Loucy (cell line): ENCODE measurements around the gene DAP.

Source experiments
- H2AFZ ChIP-seq: fragments of 200-600 bp; sonication (generic); 2 replicates; pipeline ENCODE4 v1.6.0; 2016; ENCODE audit warnings: antibody characterized with exemption, mild to moderate bottlenecking, low read length, moderate library complexity
- H3F3A ChIP-seq: fragments of 200-600 bp; 2 replicates; pipeline ENCODE4 v1.6.0; 2016; ENCODE audit warnings: antibody characterized with exemption, low read depth, mild to moderate bottlenecking
- H3K27me3 ChIP-seq: fragments of 200-600 bp; sonication (generic); 2 replicates; pipeline ENCODE4 v1.6.1; 2014; ENCODE audit warnings: low read length, mild to moderate bottlenecking; ENCODE audit not compliant: insufficient read depth, poor library complexity, severe bottlenecking
- H3K36me3 ChIP-seq: fragments of 200-600 bp; sonication (generic); 2 replicates; pipeline ENCODE4 v1.6.1; 2016; ENCODE audit warnings: low read length; ENCODE audit not compliant: insufficient read depth
- H3K4me1 ChIP-seq: fragments of 200-600 bp; sonication (generic); 2 replicates; pipeline ENCODE4 v1.5.1; 2014; ENCODE audit warnings: low read length, mild to moderate bottlenecking; ENCODE audit not compliant: insufficient read depth, poor library complexity, severe bottlenecking
- H3K4me2 ChIP-seq: fragments of 200-600 bp; sonication (generic); 2 replicates; pipeline ENCODE4 v1.6.0; 2014; ENCODE audit warnings: antibody characterized with exemption, low read length, low read depth, mild to moderate bottlenecking; ENCODE audit not compliant: poor library complexity, severe bottlenecking
- H3K4me3 ChIP-seq: fragments of 200-600 bp; sonication (generic); 2 replicates; pipeline ENCODE4 v1.5.1; 2014; ENCODE audit warnings: low read length, mild to moderate bottlenecking, mixed read lengths; ENCODE audit not compliant: poor library complexity, severe bottlenecking
- H3K79me2 ChIP-seq: fragments of 200-600 bp; sonication (generic); 2 replicates; pipeline ENCODE4 v1.6.1; 2014; ENCODE audit warnings: low read length; ENCODE audit not compliant: insufficient read depth
- H3K9ac ChIP-seq: fragments of 200-600 bp; sonication (generic); 2 replicates; pipeline ENCODE4 v1.6.0; 2014; ENCODE audit warnings: mild to moderate bottlenecking, low read depth, low read length, moderate library complexity; ENCODE audit not compliant: poor library complexity, severe bottlenecking
- H3K9me2 ChIP-seq: fragments of 200-600 bp; sonication (generic); replicated peaks from 2 replicates; pipeline ENCODE4 v1.6.1; 2016; ENCODE audit warnings: low read depth, low read length, mixed read lengths
- H3K9me3 ChIP-seq: fragments of 200-600 bp; sonication (generic); 2 replicates; pipeline ENCODE4 v1.6.1; 2014; ENCODE audit warnings: mild to moderate bottlenecking, antibody characterized with exemption, low read length, low read depth; ENCODE audit not compliant: insufficient read depth
- H4K20me1 ChIP-seq: fragments of 200-600 bp; sonication (generic); 2 replicates; pipeline ENCODE4 v1.6.0; 2014; ENCODE audit warnings: antibody characterized with exemption, low read length, mild to moderate bottlenecking; ENCODE audit not compliant: insufficient read depth, poor library complexity, severe bottlenecking
- EZH2phosphoT487 ChIP-seq: fragments of 200-600 bp; IDR thresholded peaks from 2 replicates; pipeline ENCODE4 v1.6.1; 2018; ENCODE audit warnings: antibody characterized with exemption, mild to moderate bottlenecking, moderate library complexity, borderline replicate concordance
- TF ChIP-seq, protein P1 (sequence below): fragments of 200-600 bp; sonication (generic); conservative IDR thresholded peaks from 2 replicates; pipeline ENCODE4 v1.5.1; 2014; ENCODE audit warnings: mild to moderate bottlenecking, antibody characterized with exemption, low read length

DAP gene

DNA sequence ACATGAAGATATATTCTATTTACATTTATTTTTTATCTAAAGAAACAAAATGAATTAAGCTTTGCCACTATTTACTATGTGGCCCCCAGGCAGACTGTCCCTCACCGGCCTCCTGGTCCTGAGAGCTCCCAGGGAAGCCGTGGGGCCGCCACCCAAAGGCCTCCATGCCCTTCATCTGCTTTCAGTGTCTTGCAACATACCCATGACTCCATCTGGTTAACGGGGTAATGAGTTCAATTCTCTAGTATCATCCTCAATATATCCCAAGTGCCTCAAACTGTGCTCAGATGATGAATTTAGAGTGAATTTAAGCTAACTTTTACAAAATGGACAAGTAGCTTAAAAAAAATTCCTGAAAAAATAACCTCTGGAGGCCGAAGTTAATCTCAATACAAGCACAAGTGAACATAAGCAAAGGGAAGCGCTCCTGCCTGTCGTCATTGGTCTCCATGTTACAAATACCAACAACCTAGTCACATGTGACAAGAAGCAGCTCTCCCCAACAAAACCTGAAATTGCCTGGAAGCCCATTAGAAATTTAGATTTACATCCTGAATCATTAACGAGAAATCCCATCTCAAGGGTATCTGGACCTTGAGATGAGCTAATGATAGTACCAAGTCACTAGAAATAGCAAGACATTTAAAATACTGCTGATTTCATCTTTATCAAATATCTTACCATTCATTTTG is 26.1 kb downstream of the DAP start:
- no peak overlapping the region for H3K9ac ChIP-seq
- H3K4me3 ChIP-seq: no peak overlapping the region
- H4K20me1 ChIP-seq: peaks cover 14% of the 10 kb centered on the region
- no peaks in the 10 kb centered on the region for H3K9me2 ChIP-seq
- no peak for TF ChIP-seq EZH2phosphoT487
- TF ChIP-seq, protein P1, sequence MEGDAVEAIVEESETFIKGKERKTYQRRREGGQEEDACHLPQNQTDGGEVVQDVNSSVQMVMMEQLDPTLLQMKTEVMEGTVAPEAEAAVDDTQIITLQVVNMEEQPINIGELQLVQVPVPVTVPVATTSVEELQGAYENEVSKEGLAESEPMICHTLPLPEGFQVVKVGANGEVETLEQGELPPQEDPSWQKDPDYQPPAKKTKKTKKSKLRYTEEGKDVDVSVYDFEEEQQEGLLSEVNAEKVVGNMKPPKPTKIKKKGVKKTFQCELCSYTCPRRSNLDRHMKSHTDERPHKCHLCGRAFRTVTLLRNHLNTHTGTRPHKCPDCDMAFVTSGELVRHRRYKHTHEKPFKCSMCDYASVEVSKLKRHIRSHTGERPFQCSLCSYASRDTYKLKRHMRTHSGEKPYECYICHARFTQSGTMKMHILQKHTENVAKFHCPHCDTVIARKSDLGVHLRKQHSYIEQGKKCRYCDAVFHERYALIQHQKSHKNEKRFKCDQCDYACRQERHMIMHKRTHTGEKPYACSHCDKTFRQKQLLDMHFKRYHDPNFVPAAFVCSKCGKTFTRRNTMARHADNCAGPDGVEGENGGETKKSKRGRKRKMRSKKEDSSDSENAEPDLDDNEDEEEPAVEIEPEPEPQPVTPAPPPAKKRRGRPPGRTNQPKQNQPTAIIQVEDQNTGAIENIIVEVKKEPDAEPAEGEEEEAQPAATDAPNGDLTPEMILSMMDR: no peak
- peaks cover 12% of the 10 kb centered on the region; the same call in 1 of the 2 replicates for H3K79me2 ChIP-seq
- H3K4me2 ChIP-seq: no peak overlapping the region
- peaks cover 30% of the 10 kb centered on the region for H3K36me3 ChIP-seq
- no peaks in the 10 kb centered on the region for H3K27me3 ChIP-seq
- H3K4me1 ChIP-seq: peaks cover 22% of the 10 kb centered on the region
- H2AFZ ChIP-seq: no peak overlapping the region
- no peaks in the 10 kb centered on the region for H3K9me3 ChIP-seq
- no peaks in the 10 kb centered on the region for H3F3A ChIP-seq

DNA sequence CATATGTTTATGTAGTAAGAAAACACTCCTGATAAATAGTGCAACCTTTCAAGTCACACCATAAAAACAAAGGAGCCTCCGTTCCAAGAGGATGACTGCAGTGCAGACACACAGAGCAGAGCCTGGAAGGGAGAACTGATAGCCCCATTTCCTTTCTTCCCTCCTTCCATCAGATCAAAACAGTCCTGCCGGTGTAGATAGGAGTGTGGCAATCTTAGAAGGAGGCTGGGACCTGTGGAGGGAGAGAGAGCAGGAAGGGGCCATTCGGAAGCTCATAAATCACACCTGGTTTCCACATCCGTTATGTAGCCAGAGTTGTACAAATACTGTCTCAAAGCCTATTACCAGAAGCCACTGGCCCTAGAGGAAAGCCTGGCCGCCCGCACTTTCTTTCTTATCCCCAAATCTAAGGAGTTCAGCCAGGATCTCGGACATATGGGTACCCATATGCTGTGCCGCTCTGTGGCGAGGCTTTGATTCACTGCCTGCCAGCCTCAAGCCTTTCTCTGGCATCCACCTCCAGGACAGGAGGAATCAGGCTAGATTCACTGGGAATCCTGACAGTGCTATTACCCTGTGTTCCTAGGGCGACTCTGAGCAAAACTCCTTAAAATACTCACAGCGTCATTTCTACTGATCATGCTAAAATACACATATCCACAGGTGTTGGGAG is 26.9 kb downstream of the DAP start:
- H3K79me2 ChIP-seq: peaks cover 11% of the 10 kb centered on the region; the same call in 1 of the 2 replicates
- no peaks in the 10 kb centered on the region for H3K27me3 ChIP-seq
- no peak overlapping the region for H2AFZ ChIP-seq
- peaks cover 22% of the 10 kb centered on the region; the same call in 1 of the 2 replicates for H3K36me3 ChIP-seq
- peaks cover 14% of the 10 kb centered on the region for H4K20me1 ChIP-seq
- no peaks in the 10 kb centered on the region for H3K9me2 ChIP-seq
- H3K4me3 ChIP-seq: no peak overlapping the region
- H3F3A ChIP-seq: no peaks in the 10 kb centered on the region
- no peak overlapping the region for H3K9ac ChIP-seq
- peak overlapping the region; percentile 55 for H3K4me2 ChIP-seq
- no peak for TF ChIP-seq EZH2phosphoT487
- TF ChIP-seq, protein P1: no peak
- H3K4me1 ChIP-seq: peaks cover 22% of the 10 kb centered on the region
- H3K9me3 ChIP-seq: no peaks in the 10 kb centered on the region

GRCh38 chr5:10733426-10733825 is 27.6 kb downstream of the DAP start:
- Histone ChIP-seq H3K4me3 (no peak overlapping the region), H3K79me2 (peaks cover 11% of the 10 kb centered on the region; the same call in 1 of the 2 replicates), H3K9me2 (no peaks in the 10 kb centered on the region), H3F3A (no peaks in the 10 kb centered on the region), H2AFZ (no peak overlapping the region), H4K20me1 (peaks cover 14% of the 10 kb centered on the region), H3K9me3 (no peaks in the 10 kb centered on the region), H3K9ac (no peak overlapping the region), H3K27me3 (no peaks in the 10 kb centered on the region), H3K4me2 (peak overlapping the region; percentile 55), H3K4me1 (peaks cover 22% of the 10 kb centered on the region), H3K36me3 (peaks cover 22% of the 10 kb centered on the region; the same call in 1 of the 2 replicates)
- no peak for TF ChIP-seq EZH2phosphoT487
- TF ChIP-seq, protein P1: no peak
